Measurements from ENCODE around the gene ANKH.

- no peak for TF ChIP-seq REST (IDR thresholded peaks at IDR 0.05; ENCODE audit: low read depth)
- no peak for TF ChIP-seq TAF1 (IDR thresholded peaks at IDR 0.05; ENCODE audit: low read depth)
- no peak for TF ChIP-seq RAD21 (IDR thresholded peaks at IDR 0.05; ENCODE audit: low read depth)
These were observed 48.5 kb upstream of the ANKH start for GRCh38 chr5:14920121-14920520.

Data from Ishikawa (cell line).